ENCODE measurements around the gene NKAPD1. TPM values are rescaled to one million over a fixed set of nuclear protein-coding genes. Genes with fewer than 3 reads are reported as not detected.

Gene NKAPD1
- total RNA-seq, 4 donors from 2014 or later: 15.0 to 18.5 (median 18.0) TPM

DNA sequence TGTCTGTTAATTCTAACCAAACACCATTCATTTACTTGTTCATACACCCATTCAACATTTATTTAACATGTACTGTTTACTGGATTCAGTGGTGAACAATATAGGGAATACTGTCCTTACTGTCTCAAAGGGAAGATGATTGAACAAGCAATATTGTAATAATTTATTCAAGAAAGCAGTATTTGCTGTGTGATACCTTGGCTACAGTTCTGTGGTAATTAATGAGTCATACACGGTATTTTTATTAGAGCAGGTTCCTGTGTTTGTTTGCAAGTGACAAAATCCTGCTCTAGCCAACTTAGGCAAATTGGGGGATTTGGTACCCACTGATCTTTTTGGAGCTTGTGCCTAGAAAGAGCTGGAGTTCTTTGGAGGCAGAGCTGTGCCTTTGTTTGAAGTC lies 16.0 kb upstream of the NKAPD1 start:
- no peak for TF ChIP-seq CTCF (IDR thresholded peaks at IDR 0.05; ENCODE audit: low read depth)

DNA sequence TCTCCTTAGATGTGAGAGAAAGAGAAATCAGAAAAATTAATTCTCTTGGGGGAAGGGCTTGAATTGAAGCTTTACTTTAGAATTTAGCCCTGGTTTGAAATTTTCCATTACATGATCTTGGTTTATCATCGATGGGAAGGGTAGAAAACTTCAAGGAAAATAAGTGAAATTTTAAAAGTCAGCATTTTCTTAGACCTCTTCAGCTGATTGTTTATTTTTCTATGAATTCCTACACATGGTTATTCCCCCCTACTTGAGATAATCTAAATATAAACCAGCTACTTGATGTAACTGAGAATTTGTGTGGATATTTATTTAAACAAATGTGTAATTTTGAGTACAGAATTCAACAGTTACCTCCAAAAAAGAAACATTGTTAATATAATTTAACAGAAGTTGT lies 11.2 kb upstream of the NKAPD1 start:
- TF ChIP-seq CTCF (IDR thresholded peaks at IDR 0.05; ENCODE audit: low read depth): no peak

DNA sequence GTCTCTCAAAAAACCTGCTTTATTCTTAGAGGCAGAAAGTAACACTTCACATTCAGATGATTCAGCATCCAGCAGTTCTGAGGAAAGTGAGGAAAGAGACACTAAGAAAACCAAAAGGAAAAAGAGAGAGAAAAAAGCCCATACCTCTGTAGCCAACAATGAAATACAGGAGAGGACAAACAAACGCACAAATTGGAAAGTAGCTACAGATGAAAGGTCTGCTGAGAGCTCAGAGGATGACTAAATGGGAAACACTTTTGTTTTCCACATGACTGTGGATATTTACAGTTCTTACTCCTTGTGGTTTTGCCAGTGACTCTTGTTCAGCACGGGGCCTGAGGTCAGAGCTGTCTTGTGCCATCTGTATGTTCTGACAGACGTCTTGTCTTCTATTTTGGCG lies 8.6 kb downstream of the NKAPD1 start:
- no peak for TF ChIP-seq CTCF (IDR thresholded peaks at IDR 0.05; ENCODE audit: low read depth)

DNA sequence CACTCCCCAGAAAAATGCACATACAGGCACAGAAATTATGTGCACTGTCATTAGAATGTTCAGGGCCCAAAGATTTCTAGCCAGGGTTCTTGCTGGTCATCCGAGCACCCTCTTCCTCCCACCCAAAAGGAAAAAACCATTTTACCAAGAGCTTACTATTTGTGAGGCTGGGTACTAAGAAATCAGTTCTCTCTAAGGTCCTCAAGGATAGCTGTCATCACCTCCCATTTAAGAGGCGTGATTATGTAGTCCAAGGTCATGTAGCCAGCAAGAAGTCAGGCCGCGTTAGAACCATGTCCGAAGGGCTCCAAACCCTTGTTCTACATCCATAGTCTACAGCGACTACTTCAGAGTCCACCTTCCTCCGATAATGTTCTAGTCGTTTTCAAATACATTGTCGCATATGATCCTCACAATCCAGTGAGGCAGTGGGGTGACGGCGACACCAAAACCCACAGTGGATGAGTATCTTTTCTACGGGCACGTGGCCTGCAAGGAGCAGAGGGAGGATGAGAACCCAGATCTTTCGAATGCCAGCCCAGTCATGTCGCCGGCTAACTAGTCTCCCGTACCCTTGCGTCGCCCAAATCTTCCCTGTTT lies 11.8 kb downstream of the NKAPD1 start:
- no peak for TF ChIP-seq CTCF (IDR thresholded peaks at IDR 0.05; ENCODE audit: low read depth)

DNA sequence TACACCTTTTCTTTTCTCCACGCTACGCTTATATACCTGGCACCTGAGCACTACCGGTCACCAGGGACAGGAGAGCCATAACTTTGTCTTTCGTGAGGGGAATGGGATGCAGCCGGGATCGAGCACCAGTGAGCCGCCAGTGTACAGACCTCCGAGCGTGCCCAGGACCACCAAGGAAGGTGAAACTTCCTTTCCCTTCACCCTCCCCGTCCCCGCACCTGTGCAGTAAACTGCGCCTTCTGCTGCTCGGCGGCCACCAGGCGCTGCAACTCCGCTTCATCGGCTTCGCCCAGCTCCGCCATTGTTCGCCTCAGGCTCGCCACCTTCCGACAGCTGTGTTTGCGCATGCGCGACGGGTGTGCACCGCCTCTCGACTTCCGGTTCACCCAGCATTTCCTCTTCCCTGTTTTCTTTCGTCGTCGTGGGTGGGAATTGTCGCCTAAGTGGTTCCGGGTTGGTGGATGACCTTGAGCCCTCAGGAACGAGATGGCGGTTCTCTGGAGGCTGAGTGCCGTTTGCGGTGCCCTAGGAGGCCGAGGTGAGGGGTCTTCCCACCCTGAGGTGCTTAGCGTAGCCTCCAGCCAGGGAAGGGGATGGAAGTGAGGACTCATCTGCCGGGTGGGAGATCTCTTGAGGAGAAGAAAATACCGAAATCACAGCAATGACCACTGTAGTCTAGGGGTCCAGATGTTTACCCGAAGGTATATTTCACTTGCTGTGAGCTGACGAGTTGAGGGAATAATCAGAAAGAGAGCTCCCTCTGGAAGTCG lies 12.5 kb downstream of the NKAPD1 start, which contains the start of the genes SDHD and TIMM8B:
TSS of gene SDHD (plus strand) at position 452 of the 770 bp plus-strand sequence. CDS start at position 487, 35 bp downstream.
TSS of gene TIMM8B (minus strand) at position 335 of the 770 bp plus-strand sequence. CDS start at position 302, 33 bp downstream.
- TF ChIP-seq CTCF (IDR thresholded peaks at IDR 0.05; ENCODE audit: low read depth): no peak

- TF ChIP-seq CTCF (IDR thresholded peaks at IDR 0.05; ENCODE audit: low read depth): no peak
Observed at GRCh38 chr11:112087212-112087611, 13.1 kb downstream of the NKAPD1 start.

GRCh38 chr11:112096194-112096593 lies 22.1 kb downstream of the NKAPD1 start:
- TF ChIP-seq CTCF (IDR thresholded peaks at IDR 0.05; ENCODE audit: low read depth): no peak

Measured in subcutaneous adipose tissue (tissue), 4 donors.